GM19463 (cell line): Measurements from ENCODE around the gene TNS1.

Experiments used
- ATAC-seq: cut with Tn5 transposase; IDR thresholded peaks from one replicate; pipeline ENCODE4 v1.9.1; 2021; ENCODE audit warnings: mild to moderate bottlenecking, moderate library complexity; ENCODE audit not compliant: unreplicated experiment

The TNS1 gene

GRCh38 chr2:217983276-217984233 is 19.2 kb downstream of the TNS1 start:
- no peak for ATAC-seq

- ATAC-seq, result no peak
Measured at GRCh38 chr2:217981971-217982370, 20.8 kb downstream of the TNS1 start.

GRCh38 chr2:217981084-217981730 is 21.6 kb downstream of the TNS1 start:
- ATAC-seq, result no peak

GRCh38 chr2:217980591-217980990 is 22.2 kb downstream of the TNS1 start:
- no peak for ATAC-seq

- no peak for ATAC-seq
Measured at GRCh38 chr2:217980036-217980435, 22.8 kb downstream of the TNS1 start.

- no peak for ATAC-seq
Measured at GRCh38 chr2:217979151-217979811, 23.5 kb downstream of the TNS1 start.

GRCh38 chr2:217978536-217979150 is 24.2 kb downstream of the TNS1 start:
- no peak for ATAC-seq

GRCh38 chr2:217977840-217978535 is 24.8 kb downstream of the TNS1 start:
- ATAC-seq, result no peak

- no peak for ATAC-seq
Measured at GRCh38 chr2:217976301-217976700, 26.5 kb downstream of the TNS1 start.

- no peak for ATAC-seq
Measured at GRCh38 chr2:217975626-217976025, 27.2 kb downstream of the TNS1 start.

- ATAC-seq, result no peak
Measured at GRCh38 chr2:217974389-217975005, 28.3 kb downstream of the TNS1 start.

- ATAC-seq, result no peak
Measured at GRCh38 chr2:217973008-217973787, 29.6 kb downstream of the TNS1 start.

- no peak for ATAC-seq
Measured at GRCh38 chr2:217972490-217972889, 30.3 kb downstream of the TNS1 start.

- no peak for ATAC-seq
Measured at GRCh38 chr2:217972037-217972436, 30.8 kb downstream of the TNS1 start.

GRCh38 chr2:217971166-217971565 is 31.6 kb downstream of the TNS1 start:
- no peak for ATAC-seq

- ATAC-seq, result no peak
Measured at GRCh38 chr2:217970206-217970605, 32.6 kb downstream of the TNS1 start.

- no peak for ATAC-seq
Measured at GRCh38 chr2:217969588-217969987, 33.2 kb downstream of the TNS1 start.

- ATAC-seq, result no peak
Measured at GRCh38 chr2:217968023-217968422, 34.8 kb downstream of the TNS1 start.

GRCh38 chr2:217966423-217967070 is 36.2 kb downstream of the TNS1 start:
- no peak for ATAC-seq
